Breast epithelium (tissue), 4 donors: ENCODE measurements around the gene ARHGEF12. TPM values are rescaled to one million over a fixed set of nuclear protein-coding genes. Genes with fewer than 3 reads are reported as not detected.
A peak's percentile ranks its signal among the peaks of the same experiment; 100 is the strongest.

ENCODE experiments used
- DNase-seq, 2 donors: peaks; one replicate each; pipeline ENCODE4 v3.0.0-alpha.2; 2019; ENCODE audit warnings: low spot score in 2 of 2
- H3K27ac ChIP-seq, 2 donors: fragments of 200-600 bp; sonication (generic) in 1 of 2; one replicate each; pipeline ENCODE4 v1.5.1; 2016 to 2019; ENCODE audit warnings: mild to moderate bottlenecking in 1 of 2
- H3K27me3 ChIP-seq, 2 donors: fragments of 200-600 bp; sonication (generic) in 1 of 2; one replicate each; pipeline versions ENCODE4 v1.5.1 to v1.6.0; 2017 to 2019; ENCODE audit warnings: control low read depth in 1 of 2, mild to moderate bottlenecking in 1 of 2
- H3K36me3 ChIP-seq: fragments of 200-600 bp; one replicate; pipeline ENCODE4 v1.5.1; 2019
- H3K4me1 ChIP-seq, 2 donors: fragments of 200-600 bp; sonication (generic); one replicate each; pipeline ENCODE4 v1.5.1; 2016 to 2019; ENCODE audit warnings: control low read depth in 1 of 2
- H3K4me3 ChIP-seq, 3 donors: fragments of 200-600 bp; sonication (generic); 1 replicate in 2 of 3; 2 replicates in 1 of 3; pipeline ENCODE4 v1.5.1; 2016 to 2019; ENCODE audit warnings: mild to moderate bottlenecking in 3 of 3, moderate library complexity in 2 of 3
- H3K9me3 ChIP-seq, 2 donors: fragments of 200-600 bp; sonication (generic) in 1 of 2; one replicate each; pipeline ENCODE4 v1.5.1; 2016 to 2019; ENCODE audit warnings: control low read depth in 1 of 2
- CTCF ChIP-seq, 3 donors: fragments of 450-650 bp; IDR thresholded peaks; one replicate each; pipeline ENCODE4 v1.5.1; 2016 to 2017; ENCODE audit warnings: antibody characterized with exemption in 3 of 3, mild to moderate bottlenecking in 3 of 3, moderate library complexity in 3 of 3
- POLR2A ChIP-seq: fragments of 450-650 bp; IDR thresholded peaks from one replicate; pipeline ENCODE4 v1.6.1; 2016; ENCODE audit warnings: antibody characterized with exemption, mild to moderate bottlenecking, moderate library complexity
- POLR2AphosphoS5 ChIP-seq, 3 donors: sonication (generic); formaldehyde crosslinking; IDR thresholded peaks; one replicate each; pipeline ENCODE4 v1.6.1; 2017; ENCODE audit warnings: antibody characterized with exemption in 3 of 3
- intact Hi-C: fragments of 100-400 bp; cut with DNase I; formaldehyde crosslinking; loops from one replicate; pipeline ENCODE4 v1.15.1; 2023; ENCODE audit warnings: low total_unique reads
- total RNA-seq, 3 donors: library from RNA; depleted of rRNA; stranded (reverse); fragments of >200 nt; gene quantifications; one replicate each; pipeline ENCODE4 v1.1.0, GENCODE V29; 2016

The ARHGEF12 gene
- total RNA-seq, 3 donors from 2014 or later: 83.4 to 192 (median 145) TPM

GRCh38 chr11:120425527-120425926, 89.3 kb downstream of the ARHGEF12 start:
- Histone ChIP-seq H3K27ac (no peak overlapping the region), H3K27me3 (no peaks in the 10 kb centered on the region), H3K4me1 (no peaks in the 10 kb centered on the region), H3K36me3 (no peaks in the 10 kb centered on the region), H3K9me3 (no peaks in the 10 kb centered on the region), H3K4me3 (no peak overlapping the region)
- no peak for TF ChIP-seq CTCF (IDR thresholded peaks at IDR 0.05)
- TF ChIP-seq POLR2AphosphoS5 (IDR thresholded peaks at IDR 0.05): no peak
- no peak for TF ChIP-seq POLR2A
- no peak for DNase-seq
- intact Hi-C loops: no loop called here

DNA sequence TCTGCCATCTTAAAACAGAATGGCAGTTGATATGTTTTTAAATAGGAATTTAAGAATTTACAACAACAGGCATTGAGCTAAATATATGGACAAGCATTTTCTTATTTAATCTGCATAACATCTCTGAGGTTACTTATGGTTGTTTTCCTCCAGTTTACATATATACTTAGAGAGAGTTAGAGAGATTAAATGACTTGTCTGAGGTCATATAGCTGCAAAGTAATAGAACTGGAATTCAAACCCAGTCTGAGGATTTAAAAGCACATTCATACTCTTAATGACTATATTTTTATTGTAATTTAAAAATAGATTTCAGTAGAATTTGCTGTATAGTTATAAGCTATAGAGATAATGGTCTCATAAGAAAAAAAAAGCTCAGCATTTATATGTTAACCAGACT, 93.9 kb downstream of the ARHGEF12 start:
- Histone ChIP-seq H3K27ac (no peak overlapping the region), H3K9me3 (no peaks in the 10 kb centered on the region), H3K36me3 (no peaks in the 10 kb centered on the region), H3K4me3 (no peak overlapping the region), H3K27me3 (no peaks in the 10 kb centered on the region), H3K4me1 (no peaks in the 10 kb centered on the region)
- DNase-seq: no peak
- intact Hi-C loops: no loop called here
- TF ChIP-seq POLR2AphosphoS5 (IDR thresholded peaks at IDR 0.05) (no peak), CTCF (IDR thresholded peaks at IDR 0.05) (no peak), POLR2A (no peak)

- intact Hi-C loops: no loop called here
- Histone ChIP-seq H3K4me1 (no peaks in the 10 kb centered on the region), H3K9me3 (no peaks in the 10 kb centered on the region), H3K27ac (peak overlapping the region; percentile 77 to 84), H3K4me3 (no peak overlapping the region), H3K27me3 (no peaks in the 10 kb centered on the region), H3K36me3 (no peaks in the 10 kb centered on the region)
- no peak for DNase-seq
- no peak for TF ChIP-seq POLR2AphosphoS5 (IDR thresholded peaks at IDR 0.05)
- peak in 1 of 3 donors; percentile 27 for TF ChIP-seq CTCF (IDR thresholded peaks at IDR 0.05)
Measured at GRCh38 chr11:120431633-120432032, 95.4 kb downstream of the ARHGEF12 start.

GRCh38 chr11:120432056-120433018, 96.1 kb downstream of the ARHGEF12 start:
- intact Hi-C loops: no loop called here
- peak in 1 of 2 donors; percentile 50 for DNase-seq
- H3K4me3 ChIP-seq: no peak overlapping the region
- no peaks in the 10 kb centered on the region for H3K27me3 ChIP-seq
- peak overlapping the region; percentile 77 to 84 for H3K27ac ChIP-seq
- no peaks in the 10 kb centered on the region for H3K9me3 ChIP-seq
- no peaks in the 10 kb centered on the region for H3K4me1 ChIP-seq
- TF ChIP-seq CTCF (IDR thresholded peaks at IDR 0.05) (no peak), POLR2AphosphoS5 (IDR thresholded peaks at IDR 0.05) (peak in 1 of 3 donors; percentile 10)
- no peaks in the 10 kb centered on the region for H3K36me3 ChIP-seq

DNA sequence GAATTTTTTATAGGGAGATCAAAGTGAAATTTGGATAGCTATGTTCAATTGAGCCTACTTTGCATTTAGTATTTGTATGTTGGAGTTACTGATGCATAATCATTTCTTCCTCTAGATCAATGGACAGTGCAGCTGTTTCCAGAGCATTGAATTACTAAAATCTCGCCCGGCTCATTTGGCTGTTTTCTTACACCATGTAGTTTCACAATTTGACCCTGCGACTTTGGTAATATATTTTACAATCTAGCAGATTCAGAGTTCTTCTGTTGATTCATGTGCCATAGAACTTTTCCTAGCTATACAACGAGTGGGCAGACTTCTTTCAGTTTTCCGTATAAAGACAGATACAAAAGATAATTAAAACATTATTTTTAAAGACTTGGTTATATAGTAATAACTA, 105.4 kb downstream of the ARHGEF12 start:
- DNase-seq: no peak
- intact Hi-C loops: no loop called here
- TF ChIP-seq POLR2A: no peak
- no peak for TF ChIP-seq POLR2AphosphoS5 (IDR thresholded peaks at IDR 0.05)
- TF ChIP-seq CTCF (IDR thresholded peaks at IDR 0.05): no peak
- Histone ChIP-seq H3K9me3 (no peaks in the 10 kb centered on the region), H3K4me3 (no peak overlapping the region), H3K27me3 (no peaks in the 10 kb centered on the region), H3K27ac (no peak overlapping the region), H3K36me3 (peaks cover 4% of the 10 kb centered on the region), H3K4me1 (no peaks in the 10 kb centered on the region)
